H1 (cell line): Measurements from ENCODE around the gene CACNA2D3. TPM values are rescaled to one million over a fixed set of nuclear protein-coding genes. Genes with fewer than 3 reads are reported as not detected.

Source experiments
- BACH1 ChIP-seq: IDR thresholded peaks from 2 replicates; pipeline ENCODE4 v1.6.1; 2012; ENCODE audit warnings: low read length, improper control_type of control experiment
- CHD7 ChIP-seq: fragments of 300-600 bp; sonication (generic); IDR thresholded peaks from 2 replicates; pipeline ENCODE4 v1.7.1; 2012; ENCODE audit warnings: low read length, moderate library complexity, mild to moderate bottlenecking, inconsistent platforms; ENCODE audit not compliant: insufficient replicate concordance
- MAFK ChIP-seq: IDR thresholded peaks from 2 replicates; pipeline ENCODE4 v1.6.1; 2012; ENCODE audit warnings: low read depth, mild to moderate bottlenecking, improper control_type of control experiment, low read length
- SIX5 ChIP-seq: IDR thresholded peaks from 2 replicates; pipeline ENCODE4 v1.6.1; 2011; ENCODE audit warnings: mild to moderate bottlenecking, low read depth, low read length
- SRF ChIP-seq: IDR thresholded peaks from 2 replicates; pipeline ENCODE4 v1.6.1; 2011; ENCODE audit warnings: mild to moderate bottlenecking, low read depth, low read length, moderate library complexity
- polyA plus RNA-seq, 7 experiments: library from polyadenylated mRNA; depleted of rRNA in 3 of 7; stranded (reverse) in 5 of 7; unstranded in 2 of 7; fragments of >200 nt in 5 of 7; fragments of 200-250 nt in 2 of 7; gene quantifications; 1 replicate in 5 of 7; 2 replicates in 1 of 7; 4 replicates in 1 of 7; pipeline versions ENCODE4 v1.2.1 to v1.2.3, GENCODE V29; 2011 to 2013; ENCODE audit warnings: missing spikeins in 2 of 7, mixed read lengths in 2 of 7
- total RNA-seq: library from RNA; stranded (reverse); fragmentation: NEBNext Ultra II Directional; extraction: Animal tissue kit (Norgen Biotek cat#: 25700); gene quantifications from 2 replicates; pipeline ENCODE4 v1.2.1, GENCODE V29; 2021

The CACNA2D3 gene
- total and polyA plus RNA-seq, 2 of the 8 experiments (the other 6 are each of a cell fraction or from before 2014, with no cell fraction given), result 1.5 to 1.8 TPM

DNA sequence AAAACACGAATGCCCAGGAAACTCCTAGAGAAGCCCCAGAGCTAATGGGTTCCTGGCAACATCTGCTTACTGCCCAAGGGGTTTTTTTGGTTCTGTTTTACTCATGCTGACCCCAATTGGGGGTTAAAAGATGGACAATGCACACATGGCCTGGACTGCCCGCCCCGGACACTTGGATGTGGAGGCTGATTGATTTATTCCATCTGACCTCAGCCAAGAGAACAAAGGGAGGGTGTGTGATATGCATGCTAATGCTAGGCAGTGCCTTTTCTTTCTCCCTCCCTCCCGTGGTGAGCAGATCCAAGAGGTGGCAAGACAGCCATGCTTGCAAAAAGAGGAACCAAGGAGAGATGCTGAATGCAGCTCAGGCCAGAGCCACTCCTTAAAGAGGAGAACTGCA lies 808.8 kb downstream of the CACNA2D3 start (continued):
- TF ChIP-seq BACH1 (no peak), SRF (no peak), MAFK (no peak), CHD7 (no peak), SIX5 (no peak)
